Measurements from ENCODE around the gene MYO5C. TPM values are rescaled to one million over a fixed set of nuclear protein-coding genes. Genes with fewer than 3 reads are reported as not detected.

MYO5C gene
- total RNA-seq, 1 donor from 2014 or later = 24.1 TPM

DNA sequence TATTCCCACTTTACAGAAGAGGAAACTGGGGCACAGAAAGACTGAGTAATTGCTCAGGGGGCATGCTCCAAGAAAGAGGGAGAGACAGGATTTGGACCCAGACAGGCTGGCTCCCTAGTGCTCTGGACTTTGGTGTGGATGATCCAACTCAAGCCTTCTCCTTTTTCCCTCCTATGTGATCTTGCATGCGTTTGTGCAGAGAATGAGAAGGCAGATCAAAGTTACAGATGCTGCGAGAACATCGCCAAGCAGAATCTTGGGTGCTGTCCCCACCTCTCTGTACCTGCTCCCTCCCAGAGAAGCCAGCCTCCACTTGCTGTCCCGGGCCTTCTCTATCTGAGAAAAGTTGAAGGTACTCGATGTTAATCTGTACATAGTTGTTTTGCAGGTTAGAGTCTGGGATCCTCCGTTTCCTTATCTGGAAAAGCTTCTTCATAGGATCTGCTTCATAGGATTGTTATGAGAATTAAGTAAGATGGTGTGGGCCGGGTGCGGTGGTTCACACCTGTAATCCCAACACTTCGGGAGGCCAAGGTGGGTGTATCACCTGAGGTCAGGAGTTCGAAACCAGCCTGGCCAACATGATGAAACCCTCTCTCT is 114.7 kb downstream of the MYO5C start:
- Histone ChIP-seq H4K20me1 (ENCODE audit: low read depth) (no peaks in the 10 kb centered on the region), H3K36me3 (no peaks in the 10 kb centered on the region), H3K27ac (no peak overlapping the region), H3K27me3 (peaks cover 25% of the 10 kb centered on the region), H2AFZ (replicated peaks) (peak overlapping the region; percentile 97), H3K4me2 (peak overlapping the region; percentile 82), H3K79me2 (ENCODE audit: low read depth) (peaks cover 11% of the 10 kb centered on the region), H3K9me3 (ENCODE audit: low read depth) (no peaks in the 10 kb centered on the region), H3K4me3 (peak overlapping the region; percentile 54), H3F3A (ENCODE audit: low read depth) (peaks cover 16% of the 10 kb centered on the region), H3K9ac (no peak overlapping the region), H3K4me1 (no peaks in the 10 kb centered on the region)
- DNase-seq (ENCODE audit: low spot score) = no peak
- TF ChIP-seq EZH2 (IDR thresholded peaks at IDR 0.05) = no peak
- H3K27ac Mint-ChIP-seq = no peak overlapping the region
- H3K9me3 Mint-ChIP-seq = no peaks in the 10 kb centered on the region
- H3K4me1 Mint-ChIP-seq = peaks cover 16% of the 10 kb centered on the region
- H3K27me3 Mint-ChIP-seq (ENCODE audit: insufficient read depth, low read depth) = peaks cover 19% of the 10 kb centered on the region
- peak overlapping the region; percentile 87 for H3K4me3 Mint-ChIP-seq
- H3K36me3 Mint-ChIP-seq = no peaks in the 10 kb centered on the region

DNA sequence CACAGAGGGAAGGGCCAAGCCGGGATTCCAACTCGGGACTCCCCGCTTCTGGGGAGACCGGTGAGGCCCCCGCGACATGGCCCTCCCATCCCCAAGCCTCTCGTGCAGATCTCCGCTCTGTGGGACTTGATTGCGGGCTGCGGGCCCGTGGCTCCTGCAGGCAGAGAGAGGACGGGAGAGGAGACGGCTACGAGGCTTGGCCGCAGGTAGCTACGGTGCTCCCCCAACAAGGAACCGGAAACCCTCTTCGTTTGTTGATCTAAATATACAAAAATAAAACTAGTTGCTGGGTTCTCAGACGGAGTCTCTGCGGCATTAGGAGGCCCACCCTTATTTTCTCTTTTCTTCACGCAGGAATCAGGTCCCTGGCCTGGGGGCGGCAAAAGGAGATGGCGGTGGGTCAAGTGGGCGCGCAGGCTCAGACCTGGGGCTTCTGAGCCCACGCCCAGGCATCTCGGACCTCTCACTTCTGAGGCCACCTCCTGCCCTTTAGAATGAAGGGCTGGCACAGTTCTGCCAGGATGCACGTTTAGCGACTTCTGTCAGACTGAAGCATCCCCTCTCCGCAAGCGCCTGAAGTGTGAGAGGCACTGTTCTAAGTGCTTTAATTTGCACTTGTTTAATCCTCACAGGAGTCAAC is 115.3 kb downstream of the MYO5C start:
- Mint-ChIP-seq H3K9me3 (no peaks in the 10 kb centered on the region), H3K4me3 (peak overlapping the region; percentile 87), H3K27me3 (ENCODE audit: insufficient read depth, low read depth) (peaks cover 19% of the 10 kb centered on the region), H3K4me1 (peaks cover 16% of the 10 kb centered on the region), H3K36me3 (no peaks in the 10 kb centered on the region), H3K27ac (no peak overlapping the region)
- Histone ChIP-seq H4K20me1 (ENCODE audit: low read depth) (no peaks in the 10 kb centered on the region), H3K4me2 (peak overlapping the region; percentile 82), H3K9ac (no peak overlapping the region), H3K36me3 (no peaks in the 10 kb centered on the region), H3K79me2 (ENCODE audit: low read depth) (peaks cover 11% of the 10 kb centered on the region), H3K9me3 (ENCODE audit: low read depth) (no peaks in the 10 kb centered on the region), H3K4me1 (no peaks in the 10 kb centered on the region), H2AFZ (replicated peaks) (peak overlapping the region; percentile 97), H3K27me3 (peaks cover 25% of the 10 kb centered on the region), H3K4me3 (peak overlapping the region; percentile 54), H3F3A (ENCODE audit: low read depth) (peaks cover 16% of the 10 kb centered on the region), H3K27ac (no peak overlapping the region)
- TF ChIP-seq EZH2 (IDR thresholded peaks at IDR 0.05) (peak; percentile 49), EZH2phosphoT487 (IDR thresholded peaks at IDR 0.05) (peak; percentile 35)
- TF ChIP-seq, protein P1, sequence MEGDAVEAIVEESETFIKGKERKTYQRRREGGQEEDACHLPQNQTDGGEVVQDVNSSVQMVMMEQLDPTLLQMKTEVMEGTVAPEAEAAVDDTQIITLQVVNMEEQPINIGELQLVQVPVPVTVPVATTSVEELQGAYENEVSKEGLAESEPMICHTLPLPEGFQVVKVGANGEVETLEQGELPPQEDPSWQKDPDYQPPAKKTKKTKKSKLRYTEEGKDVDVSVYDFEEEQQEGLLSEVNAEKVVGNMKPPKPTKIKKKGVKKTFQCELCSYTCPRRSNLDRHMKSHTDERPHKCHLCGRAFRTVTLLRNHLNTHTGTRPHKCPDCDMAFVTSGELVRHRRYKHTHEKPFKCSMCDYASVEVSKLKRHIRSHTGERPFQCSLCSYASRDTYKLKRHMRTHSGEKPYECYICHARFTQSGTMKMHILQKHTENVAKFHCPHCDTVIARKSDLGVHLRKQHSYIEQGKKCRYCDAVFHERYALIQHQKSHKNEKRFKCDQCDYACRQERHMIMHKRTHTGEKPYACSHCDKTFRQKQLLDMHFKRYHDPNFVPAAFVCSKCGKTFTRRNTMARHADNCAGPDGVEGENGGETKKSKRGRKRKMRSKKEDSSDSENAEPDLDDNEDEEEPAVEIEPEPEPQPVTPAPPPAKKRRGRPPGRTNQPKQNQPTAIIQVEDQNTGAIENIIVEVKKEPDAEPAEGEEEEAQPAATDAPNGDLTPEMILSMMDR (IDR thresholded peaks at IDR 0.05) = no peak
- peak; percentile 27 for DNase-seq (ENCODE audit: low spot score)

DNA sequence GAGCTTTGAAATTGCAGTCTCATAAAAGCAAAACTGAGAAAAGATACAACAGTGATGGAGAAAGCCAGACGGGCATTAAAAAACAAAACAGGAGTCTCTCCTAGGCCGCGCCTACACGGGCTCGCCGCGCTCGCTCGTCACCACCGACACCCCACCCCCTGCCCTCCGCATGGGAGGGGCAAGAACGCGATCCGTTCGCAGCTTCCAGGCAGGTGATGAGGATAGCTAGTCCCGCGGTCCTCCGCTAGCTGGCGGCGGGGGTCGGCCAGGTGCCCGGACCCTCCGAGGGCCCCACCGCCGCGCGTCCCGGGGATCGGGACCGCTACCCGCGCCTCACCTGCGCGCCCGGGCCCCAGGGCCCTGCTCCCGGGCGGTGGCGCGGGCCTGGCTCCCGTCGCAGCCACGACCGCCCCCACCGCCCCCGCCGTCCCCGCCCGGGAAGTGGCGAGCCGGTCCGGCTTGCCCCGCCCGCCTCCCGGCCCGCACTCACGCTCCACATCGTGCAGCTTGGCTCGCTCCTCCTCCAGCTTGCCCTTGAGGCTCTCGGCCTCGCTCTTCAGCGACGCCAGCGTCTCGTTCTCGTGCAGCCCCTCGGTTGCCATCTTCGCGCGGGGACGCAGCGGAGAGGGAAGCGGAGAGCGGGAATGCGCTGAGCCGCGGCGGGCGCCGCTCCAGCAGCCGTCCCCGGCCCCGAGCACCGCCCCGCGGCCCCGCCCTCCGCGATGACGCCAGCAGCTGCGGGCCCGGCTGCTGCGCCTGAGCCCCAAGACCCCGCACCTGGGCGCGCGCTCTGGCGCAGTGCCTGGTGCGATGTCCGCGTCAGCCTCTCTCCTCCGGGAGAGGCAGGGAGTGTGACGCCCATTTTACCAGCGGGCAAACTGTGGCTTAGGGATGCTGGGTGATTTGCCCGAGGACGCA is 116.1 kb downstream of the MYO5C start:
- H3K27ac ChIP-seq = no peak overlapping the region
- H3K9ac ChIP-seq = peak overlapping the region; percentile 14
- H3F3A ChIP-seq (ENCODE audit: low read depth) = peaks cover 16% of the 10 kb centered on the region
- Mint-ChIP-seq H3K36me3 (no peaks in the 10 kb centered on the region), H3K27me3 (ENCODE audit: insufficient read depth, low read depth) (peaks cover 19% of the 10 kb centered on the region), H3K27ac (no peak overlapping the region), H3K9me3 (no peaks in the 10 kb centered on the region), H3K4me3 (peak overlapping the region; percentile 93), H3K4me1 (peaks cover 16% of the 10 kb centered on the region)
- peak overlapping the region; percentile 82 for H3K4me2 ChIP-seq
- H3K4me1 ChIP-seq = no peaks in the 10 kb centered on the region
- H3K27me3 ChIP-seq = peaks cover 25% of the 10 kb centered on the region
- no peaks in the 10 kb centered on the region for H4K20me1 ChIP-seq (ENCODE audit: low read depth)
- peak; percentile 93 for DNase-seq (ENCODE audit: low spot score)
- no peaks in the 10 kb centered on the region for H3K36me3 ChIP-seq
- TF ChIP-seq, protein P1 (IDR thresholded peaks at IDR 0.05) = no peak
- TF ChIP-seq EZH2 (IDR thresholded peaks at IDR 0.05) (no peak), EZH2phosphoT487 (IDR thresholded peaks at IDR 0.05) (no peak)
- peak overlapping the region; percentile 97 for H2AFZ ChIP-seq (replicated peaks)
- H3K9me3 ChIP-seq (ENCODE audit: low read depth) = no peaks in the 10 kb centered on the region
- peak overlapping the region; percentile 54 for H3K4me3 ChIP-seq
- peaks cover 11% of the 10 kb centered on the region for H3K79me2 ChIP-seq (ENCODE audit: low read depth)

Measured in neural progenitor cell (in vitro differentiated cells).